GM19455 (cell line): ENCODE data around the gene FBXW12.

Experiments
- ATAC-seq: cut with Tn5 transposase; IDR thresholded peaks from one replicate; pipeline ENCODE4 v1.9.1; 2021; ENCODE audit not compliant: unreplicated experiment

FBXW12 gene

DNA sequence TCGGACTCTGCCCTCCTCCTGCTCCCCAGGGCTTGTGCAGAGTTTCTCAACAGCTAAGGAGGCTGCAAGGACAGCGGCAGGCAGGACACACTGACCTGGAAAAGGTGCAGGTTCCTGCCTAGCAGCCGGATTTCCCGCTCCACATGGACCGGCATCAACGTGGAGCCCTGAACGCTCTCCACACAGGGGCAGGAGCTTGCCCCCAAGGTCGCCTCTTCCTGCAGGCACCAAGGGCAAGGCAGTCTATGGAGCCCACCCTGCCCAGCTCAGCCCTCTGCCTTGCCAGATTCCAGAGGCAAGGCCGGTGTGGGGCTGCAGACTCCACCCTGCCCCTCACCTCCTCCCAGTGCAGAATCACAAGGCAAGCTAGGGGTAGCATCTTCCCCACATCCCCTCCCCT lies 47.1 kb downstream of the FBXW12 start:
- ATAC-seq: no peak

DNA sequence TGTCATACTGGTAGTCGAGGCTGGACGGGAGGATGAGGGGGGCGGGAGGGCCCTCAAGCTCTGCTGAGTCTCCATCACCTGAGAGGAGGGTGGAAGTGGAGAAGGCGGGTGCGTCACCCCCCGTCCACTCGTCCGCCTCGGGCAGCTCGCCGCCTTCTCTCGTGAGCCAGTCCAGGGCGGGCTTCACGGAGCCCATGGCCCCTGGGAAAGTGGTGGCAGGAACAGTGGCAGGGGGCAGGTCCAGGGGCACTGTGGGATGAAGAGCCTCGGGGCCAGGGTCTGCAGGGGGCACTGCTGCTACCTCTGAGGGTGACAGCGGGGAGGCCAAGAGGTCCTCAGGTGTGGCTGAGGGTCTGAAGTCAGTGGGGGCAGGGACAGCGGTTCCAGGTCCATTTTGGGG lies 47.6 kb downstream of the FBXW12 start:
- ATAC-seq: no peak

DNA sequence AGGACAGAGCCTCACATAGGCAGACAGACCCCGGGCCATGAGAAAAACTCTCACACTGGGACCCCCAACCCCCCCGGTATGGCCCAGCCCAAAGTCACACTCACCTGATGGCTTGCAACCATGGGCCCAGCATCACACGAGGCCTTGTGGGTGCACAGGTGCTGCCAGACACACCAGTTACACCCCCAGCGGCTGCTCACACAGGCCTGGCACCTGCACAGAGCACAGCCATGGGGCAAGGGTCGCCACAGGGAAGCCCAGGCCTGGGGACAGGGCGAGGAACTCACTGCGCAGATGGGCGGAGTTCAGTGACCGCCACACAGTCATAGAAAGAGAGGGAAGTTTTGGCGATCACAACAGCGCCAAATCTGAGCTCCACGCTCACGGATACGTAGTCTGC lies 48.5 kb downstream of the FBXW12 start:
- no peak for ATAC-seq

DNA sequence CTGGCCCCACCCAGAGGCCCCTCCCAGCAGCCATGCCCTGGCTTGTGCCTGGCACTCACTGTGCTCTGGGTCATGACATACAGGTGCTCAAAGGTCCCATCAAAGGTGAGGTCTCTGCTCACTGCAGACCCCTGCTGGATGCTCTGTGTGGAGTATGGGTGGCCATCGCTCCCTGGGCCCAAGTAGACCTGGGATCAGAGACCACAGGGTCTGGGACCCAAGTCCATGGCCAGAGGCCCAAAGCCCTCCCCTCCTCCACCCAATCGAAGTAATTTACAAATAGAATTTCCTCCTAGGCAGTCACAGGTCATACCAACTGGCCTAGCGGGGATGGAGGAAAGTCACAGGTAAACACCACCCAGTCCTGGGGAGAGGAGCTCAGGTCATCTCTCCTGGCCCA lies 50.3 kb downstream of the FBXW12 start:
- ATAC-seq: no peak

DNA sequence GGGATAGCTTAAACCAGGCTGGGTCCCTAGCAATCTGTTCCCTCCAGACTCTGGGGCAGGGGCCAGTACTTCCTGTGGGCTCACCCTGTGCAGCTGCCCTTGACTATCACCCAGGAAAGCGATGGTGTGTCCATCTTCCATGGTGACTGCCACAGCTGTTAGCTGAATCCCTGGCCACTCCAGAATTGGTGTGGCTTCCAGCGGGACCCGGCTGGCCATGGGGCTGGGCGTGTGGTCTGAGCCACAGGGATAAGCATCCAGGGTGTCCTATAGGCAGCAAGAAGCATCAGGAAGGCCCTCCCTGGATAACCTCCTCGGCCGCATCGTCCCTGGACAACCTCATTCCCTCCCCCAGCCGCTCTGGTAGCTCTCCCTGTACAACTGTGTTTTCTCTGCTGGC lies 50.7 kb downstream of the FBXW12 start:
- no peak for ATAC-seq

DNA sequence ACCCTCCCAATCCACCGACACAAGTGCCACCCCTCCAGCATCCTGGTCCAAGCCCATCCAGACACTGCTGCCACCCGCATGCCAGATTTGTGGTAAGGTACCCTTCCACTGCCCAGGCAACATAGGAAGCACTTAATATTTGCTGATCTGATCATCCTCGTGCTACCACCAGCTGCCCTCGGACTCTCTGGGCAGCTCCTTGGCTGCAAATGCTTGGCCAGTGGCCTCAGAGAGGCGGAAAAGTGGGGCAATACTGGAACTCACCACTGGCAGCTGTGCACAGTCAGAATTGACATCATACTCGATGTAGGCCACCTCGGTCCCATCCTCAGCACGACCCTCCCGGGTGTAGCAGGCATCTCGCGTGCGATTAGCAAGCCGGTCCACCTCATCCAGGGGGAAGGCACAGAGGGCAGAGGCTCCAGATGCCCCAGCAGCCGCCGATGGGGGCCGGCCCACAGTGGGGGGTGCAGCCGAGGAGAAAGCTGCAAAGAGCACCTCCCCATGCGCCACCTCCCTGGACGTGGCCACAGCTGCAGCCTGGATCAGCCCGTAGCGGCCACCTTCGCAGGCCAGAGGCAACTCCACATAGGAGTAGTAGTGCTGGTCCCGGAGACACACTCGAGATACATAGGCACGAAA lies 51.3 kb downstream of the FBXW12 start:
- no peak for ATAC-seq

DNA sequence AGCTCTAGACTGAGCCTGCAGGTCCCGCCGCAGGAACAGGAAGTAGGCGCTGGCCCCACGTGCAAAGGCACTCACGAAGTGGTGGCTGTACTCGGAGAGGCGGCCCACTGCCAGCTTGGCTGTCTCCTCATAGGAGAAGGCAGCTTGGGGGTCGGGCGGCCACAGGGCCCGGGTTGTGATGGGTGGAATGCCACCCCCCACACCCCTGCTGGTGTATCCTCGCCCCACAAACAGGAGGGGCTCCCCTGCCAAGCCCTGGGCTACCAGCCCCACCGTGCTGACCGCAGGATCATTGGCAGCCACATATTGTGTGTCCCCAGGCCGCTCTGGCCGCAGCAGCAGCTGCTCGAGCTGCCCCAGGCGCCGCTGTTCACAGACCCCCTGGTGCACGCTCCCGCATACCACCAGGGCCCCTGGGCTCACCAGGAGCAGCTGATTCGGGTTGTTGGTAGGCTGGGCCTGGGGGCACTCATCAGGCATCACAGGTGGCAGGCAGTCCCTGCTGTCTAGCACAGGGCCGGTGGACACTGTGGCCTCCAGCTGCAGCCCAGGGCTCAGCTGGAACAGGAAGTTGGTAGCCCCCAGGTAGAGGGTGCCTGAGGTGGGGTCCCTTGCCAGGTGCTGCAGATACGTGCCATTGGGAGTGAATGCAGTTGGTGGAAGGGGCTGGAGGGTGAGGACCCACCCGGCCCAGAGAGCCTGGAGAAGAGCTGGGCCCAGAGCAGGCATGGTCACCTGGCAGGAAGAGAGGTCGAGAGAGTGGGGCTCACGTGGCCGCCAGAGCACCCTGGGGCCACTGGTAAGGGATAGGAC lies 52.1 kb downstream of the FBXW12 start:
- ATAC-seq: no peak

DNA sequence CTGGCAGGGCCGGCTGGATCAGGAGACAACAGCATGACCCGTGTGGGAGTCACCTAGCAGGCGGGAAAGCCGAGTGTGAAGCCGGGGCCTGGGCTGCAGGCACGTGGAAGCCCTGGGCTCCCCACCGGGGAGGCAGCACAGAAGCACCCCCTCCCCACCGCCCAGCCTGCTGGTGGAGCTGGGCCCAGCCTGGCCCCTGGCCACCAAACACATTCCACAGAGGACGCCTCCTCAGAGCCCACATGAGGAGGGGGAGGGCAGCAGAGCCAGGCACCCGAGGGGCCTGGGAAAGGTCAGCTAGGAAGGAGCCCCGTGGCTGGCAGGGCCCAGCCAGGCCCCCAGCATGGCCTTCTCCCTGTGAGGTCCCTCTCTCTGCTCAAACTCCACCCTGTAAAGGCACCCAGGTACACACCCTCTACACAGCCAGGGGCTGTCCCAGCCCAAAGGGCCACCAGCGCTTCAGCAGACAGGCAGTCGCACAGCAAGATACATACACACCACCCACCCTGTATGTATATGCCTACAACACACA lies 53.3 kb downstream of the FBXW12 start:
- ATAC-seq: no peak

DNA sequence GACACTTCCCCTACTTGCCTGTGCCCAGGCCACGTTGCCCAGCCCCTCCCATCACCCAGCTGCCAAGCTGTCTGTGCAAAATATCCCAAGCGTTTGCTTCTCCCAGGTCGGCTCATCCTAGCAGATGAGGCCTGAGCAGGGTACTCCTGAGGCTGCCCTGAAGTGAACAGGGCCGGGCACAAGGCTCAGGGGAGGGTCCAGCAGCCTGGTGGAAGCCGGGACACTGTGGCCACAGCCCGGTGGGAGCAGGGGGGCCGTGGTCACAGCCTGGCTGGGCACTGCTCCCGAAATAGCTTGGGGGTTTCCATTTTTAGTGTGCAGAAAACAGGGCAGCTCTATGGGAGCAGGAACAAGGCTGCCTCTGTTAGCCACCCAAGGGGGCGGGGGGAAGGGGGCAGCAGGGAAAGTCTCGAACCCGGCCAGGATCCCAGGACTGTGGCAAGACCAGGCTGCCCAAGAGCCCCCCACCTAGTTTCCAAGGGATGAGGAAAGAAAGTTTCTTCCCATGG lies 54.4 kb downstream of the FBXW12 start:
- ATAC-seq: no peak

DNA sequence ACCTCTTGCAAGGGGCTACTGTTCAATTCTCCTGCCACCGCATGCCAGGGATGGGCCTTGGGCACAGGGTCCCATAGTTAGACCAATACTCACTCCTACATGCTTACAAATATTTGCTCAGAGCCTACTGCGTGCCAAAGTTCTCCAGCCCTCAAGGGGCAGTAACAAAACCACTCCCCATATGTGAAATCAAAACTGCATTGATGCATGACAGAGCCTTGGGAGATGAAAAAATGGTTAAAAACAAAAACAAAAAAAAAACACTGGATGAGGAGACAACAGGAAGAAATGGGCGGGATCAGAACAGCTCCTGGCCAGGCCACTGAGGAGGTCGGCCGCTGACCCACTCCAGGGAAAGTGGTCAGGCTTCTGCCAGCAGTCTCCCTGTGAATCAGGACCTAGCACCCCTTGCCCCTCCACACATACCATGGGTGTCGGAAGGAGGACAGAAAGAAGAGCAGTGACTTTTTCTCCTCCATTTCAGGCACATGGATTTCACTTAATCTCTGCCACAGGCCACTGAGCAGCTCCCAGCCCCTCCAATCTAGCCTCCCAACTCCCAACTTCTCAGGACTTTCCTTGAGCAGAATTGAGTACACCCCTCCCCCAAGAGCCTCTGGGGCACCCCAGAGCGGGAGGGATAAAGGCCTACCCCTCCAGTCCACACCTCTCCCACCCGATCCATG lies 55.1 kb downstream of the FBXW12 start:
- no peak for ATAC-seq

DNA sequence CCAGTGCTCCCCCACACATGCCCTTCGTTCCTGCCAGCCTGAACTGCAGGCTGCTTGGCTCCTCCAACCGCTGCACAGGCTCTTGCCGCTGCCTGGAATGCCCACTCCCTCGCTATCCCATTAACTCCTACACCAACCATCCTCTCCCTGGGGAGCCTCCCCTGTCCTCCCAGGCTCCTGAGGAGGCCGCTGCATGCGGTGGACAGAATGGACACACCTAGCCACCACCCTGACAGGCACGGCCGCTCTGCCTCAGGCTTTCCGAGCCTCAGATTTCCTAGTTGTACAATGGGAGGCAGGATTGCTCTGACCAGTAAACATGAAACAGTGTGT lies 55.6 kb downstream of the FBXW12 start:
- ATAC-seq: no peak

DNA sequence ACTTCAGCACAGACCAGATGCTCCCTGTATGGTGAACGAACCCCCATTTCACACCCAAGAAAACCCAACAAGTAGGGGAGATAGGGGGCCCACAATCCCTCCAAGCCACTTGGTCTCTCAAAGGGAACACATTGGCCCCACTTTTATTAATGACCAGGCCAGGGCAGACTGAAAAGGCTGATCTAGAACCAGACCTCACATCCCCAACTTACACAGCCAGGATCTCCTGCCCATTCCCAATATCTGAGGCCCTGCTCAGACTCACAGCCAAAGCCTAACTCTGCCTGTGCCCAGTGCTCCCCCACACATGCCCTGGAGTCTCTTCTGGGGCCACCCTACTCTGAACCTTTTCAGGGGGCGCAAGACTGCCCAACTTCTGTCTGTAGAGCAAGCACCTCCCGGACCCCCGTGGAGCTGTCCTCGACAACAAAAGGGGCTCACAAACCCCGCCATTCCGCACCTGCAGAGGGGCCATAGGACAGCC lies 56.1 kb downstream of the FBXW12 start:
- no peak for ATAC-seq

DNA sequence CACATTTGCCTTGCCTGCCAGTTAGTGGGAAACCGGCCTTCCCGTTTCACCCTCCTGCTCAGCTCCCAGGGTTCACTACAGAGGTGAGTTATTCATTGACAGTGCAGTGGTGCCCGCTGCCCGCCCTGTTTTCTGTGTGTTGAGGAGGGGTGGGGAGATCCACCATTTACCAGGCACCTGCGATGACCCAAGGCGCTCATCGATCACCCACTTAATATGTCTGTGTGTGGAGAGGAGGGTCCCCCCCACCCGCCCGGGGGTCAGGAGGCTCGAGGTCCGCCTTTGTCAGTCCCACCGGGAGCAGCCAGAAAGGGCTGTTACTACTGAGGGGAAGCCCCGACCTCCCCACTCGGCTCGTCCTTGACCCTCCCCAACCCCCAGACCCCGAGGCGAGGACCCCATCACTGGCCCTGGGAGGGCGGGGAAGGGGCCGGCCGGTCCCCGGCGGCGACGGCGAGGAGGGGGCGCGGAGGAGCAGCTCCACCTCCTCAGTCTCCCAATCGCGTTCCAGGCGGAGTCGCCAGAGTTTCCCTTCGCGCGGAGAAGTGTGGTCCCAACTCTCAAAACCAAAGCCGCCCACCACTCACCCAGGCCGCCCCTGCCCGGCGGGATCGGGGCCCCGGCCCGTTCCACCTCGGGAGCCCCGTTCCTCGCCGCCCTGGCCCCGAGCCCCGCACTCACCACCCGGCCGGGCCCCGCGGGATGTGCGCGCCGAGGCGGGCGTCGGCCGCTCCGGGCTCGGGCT lies 56.7 kb downstream of the FBXW12 start:
- no peak for ATAC-seq

DNA sequence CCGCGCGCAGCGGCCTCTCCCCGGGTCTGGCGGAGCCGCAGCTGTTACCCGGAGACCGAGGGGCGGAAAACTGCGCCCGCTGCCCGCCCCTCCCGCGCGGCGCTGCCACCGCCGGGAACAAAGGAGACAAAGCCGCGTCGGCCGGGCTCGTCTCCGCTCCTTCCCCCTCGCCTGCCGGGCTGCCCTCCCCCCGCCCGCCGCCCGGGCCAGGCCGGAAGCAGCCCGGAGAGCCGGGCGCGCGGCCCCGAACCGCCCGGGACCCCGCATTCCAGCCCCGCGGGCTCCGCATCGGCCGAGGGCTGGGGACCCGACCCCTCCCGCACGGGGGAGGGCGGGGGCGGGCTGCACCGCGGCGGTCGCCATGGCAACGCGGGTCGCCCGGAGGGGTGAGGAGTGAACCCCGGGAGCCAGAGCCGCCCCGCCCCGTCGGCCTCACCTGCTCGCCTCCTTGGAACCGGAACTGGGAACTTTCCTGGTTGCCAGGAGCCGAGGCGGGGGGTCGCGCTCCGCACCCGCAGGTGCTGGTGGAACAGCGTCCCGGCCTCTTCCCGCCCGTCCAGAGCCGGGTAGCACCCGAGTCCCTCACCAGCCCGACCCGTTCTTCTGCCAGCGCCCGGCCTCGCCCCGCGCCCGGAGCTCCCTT lies 57.4 kb downstream of the FBXW12 start:
- no peak for ATAC-seq

DNA sequence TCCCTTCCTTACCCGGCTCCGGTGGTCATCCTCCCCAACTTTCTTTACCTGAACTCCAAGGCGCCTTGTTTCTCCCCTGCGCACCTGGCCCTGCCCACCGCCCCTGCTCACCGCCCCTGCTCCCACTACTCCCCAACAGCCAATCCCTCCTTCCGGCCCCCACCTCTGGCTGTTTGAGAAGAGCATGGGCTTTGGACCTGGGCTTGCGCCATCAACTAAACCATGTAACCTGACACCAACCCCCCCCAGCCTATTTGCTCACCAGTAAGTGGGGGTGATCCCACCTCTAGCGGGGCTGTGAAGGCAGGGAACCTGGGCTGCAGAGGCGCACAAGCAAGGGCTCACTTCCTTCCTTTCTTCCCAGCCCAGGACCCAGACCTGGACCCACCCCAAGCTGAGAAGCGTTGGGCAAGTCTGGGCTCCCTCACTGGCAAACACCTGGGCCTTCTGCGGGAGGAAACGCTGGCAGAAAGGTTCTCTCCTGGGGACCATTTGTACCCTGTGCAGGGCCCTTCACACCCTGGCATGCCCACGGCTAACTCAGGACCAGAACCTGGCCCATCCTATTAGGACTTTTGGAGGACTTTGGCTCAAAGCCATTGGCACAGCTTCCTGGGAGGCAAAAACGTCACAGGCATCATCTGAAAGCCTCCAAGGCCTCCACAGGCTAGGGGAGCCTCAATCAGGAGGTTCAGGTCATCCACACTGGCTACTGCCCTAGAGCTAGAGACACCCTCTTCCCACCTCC lies 58.1 kb downstream of the FBXW12 start, which contains the start of gene PLXNB1:
Gene PLXNB1 (minus strand): TSS at position 127 of the 748 bp plus-strand sequence. CDS start 5,475 bp downstream, outside the sequence.
- ATAC-seq: no peak

DNA sequence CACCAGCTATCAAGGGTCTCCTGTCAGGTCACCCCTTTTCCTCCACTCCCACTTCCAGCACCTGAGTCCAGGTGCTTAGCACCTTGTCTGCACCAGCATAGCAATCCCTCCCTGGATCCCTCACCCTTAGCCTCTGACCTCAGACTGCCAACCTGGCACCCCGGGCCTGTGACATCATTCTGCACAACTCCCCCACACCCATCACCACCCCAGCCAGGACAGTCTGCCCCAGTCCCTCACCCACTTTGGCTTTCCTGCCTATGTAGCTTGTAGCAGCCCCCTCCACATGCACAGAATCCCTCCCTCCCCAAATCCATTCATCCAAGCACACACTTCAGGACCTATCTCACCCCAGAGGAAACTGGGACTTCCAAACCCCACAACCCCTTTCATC lies 58.7 kb downstream of the FBXW12 start:
- no peak for ATAC-seq

DNA sequence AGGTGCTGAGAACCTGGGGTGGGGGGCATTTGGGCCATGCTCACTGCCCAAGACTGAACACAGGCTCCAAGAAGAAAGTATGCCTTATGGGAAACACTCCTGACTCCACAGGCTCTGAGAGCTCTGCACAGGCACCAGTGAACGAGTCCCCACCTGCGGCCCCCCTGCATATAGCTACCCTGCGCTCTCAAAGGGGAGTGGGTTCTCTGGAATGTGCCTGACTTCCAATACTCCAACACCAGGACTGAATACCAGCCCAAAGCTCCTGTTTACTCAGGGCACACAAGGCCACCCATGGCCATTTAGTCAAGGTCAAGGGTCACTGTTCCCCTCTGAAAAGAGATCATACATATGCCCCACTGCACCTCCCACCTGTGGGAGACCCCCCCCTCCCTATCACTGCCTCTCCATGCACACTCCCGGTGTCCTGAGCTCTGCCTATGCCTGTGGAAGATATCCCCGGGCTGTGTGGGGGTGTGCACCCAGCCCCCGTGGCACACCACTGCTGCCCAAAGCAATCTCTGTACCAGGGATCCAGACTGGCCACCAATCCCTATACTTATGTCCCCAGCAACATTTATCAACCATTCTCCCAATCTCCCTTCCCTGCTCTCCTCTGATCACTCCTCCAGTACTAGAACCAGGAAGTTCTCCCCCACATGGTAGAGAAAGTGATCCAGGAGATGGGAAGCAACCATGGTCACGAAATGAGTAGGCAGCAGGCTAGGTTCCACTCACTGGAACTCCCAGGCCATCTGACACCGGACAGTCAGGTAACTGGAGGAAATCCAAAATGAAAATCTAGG lies 59.4 kb downstream of the FBXW12 start:
- ATAC-seq: no peak

DNA sequence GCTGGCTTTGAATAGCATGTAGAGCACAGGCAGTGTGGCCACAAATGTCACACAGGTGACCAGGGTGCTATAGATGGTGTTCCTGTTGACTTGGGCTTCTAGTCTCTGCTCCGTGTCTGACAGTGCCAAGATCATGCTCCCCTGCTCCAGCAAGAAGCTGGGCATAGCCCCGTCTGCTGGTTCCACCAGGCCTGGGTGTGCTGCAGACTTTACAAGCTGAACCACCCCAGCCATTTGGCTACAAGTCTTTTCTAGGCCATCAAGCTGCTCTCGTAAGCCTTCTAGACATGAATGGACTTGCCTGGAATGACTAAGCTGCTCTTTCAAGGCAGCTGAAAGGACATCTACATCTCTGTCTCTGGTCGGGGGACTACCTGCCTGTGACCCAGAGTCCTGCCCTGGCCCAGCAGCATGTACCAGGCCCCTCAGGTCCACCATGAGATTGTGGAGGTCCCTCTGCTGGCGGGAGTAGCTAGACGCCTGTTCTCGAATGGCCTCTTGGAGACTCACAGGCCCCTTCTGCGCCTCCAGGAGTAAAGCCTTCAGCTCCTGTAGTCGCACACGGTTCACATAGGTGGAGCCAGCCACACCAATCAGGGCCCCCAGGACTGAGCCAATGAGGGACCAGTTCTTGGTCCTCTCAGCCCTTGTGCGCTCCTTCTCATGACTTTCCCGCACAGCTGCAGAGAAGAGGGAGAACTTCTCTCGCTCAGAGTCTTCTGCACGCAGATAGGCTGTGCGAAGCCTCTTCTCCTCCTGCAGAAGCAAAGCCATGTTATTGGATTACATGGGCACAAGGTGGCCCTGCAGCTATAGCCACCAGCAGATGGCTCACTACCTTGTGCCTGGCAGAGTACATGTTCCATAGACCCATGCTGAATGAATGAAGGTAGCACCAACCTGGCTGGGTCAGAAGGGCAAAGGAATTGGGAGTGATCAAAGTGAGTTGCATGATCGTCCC lies 60.7 kb downstream of the FBXW12 start:
- no peak for ATAC-seq
